ENCODE measurements around the gene PHF8. TPM values are rescaled to one million over a fixed set of nuclear protein-coding genes. Genes with fewer than 3 reads are reported as not detected.
A peak's percentile ranks its signal among the peaks of the same experiment; 100 is the strongest.

PHF8 gene
- polyA plus RNA-seq, 3 donors = 10.5 to 20.3 (median 11.9) TPM

DNA sequence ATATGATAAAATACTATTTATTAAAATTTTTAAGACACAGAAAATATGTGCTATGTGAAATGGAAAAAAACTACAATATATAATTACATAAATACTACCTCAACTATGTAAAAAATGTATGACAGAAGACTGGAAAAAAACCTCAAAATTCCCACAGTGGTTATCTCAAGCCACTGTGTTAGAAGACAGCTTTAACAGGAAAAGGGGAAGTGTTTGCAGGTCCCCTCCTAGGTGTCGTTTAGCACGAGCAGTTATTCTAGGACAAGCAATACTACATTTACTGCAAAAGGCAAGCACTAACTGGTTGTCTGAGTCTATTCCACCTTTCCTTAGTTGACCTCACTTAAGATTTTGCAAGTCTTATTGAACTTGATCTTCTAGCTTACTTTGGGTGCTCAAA, 44.9 kb upstream of the PHF8 start:
- Histone ChIP-seq H4K20me1 (ENCODE audit: insufficient read depth, low read length) (no peaks in the 10 kb centered on the region), H3K79me2 (ENCODE audit: insufficient read depth, low read length) (no peaks in the 10 kb centered on the region), H3K4me3 (replicated peaks in 1 of 3; ENCODE audit: low read depth in 2 of 3, low read length in 3 of 3) (no peak overlapping the region), H3K9me3 (replicated peaks in 1 of 2; ENCODE audit: control insufficient read depth in 1 of 2, insufficient read depth in 1 of 2, low read length in 2 of 2) (no peaks in the 10 kb centered on the region), H3K36me3 (replicated peaks in 1 of 2; ENCODE audit: control insufficient read depth in 1 of 2, insufficient read depth in 2 of 2, low read length in 2 of 2) (no peaks in the 10 kb centered on the region), H3K9ac (ENCODE audit: insufficient read depth, low read length, poor library complexity, severe bottlenecking) (no peak overlapping the region), H3K4me1 (ENCODE audit: control insufficient read depth in 1 of 2, insufficient read depth in 2 of 2, low read length in 2 of 2) (no peaks in the 10 kb centered on the region), H2AFZ (ENCODE audit: insufficient read depth, low read depth, low read length, poor library complexity, severe bottlenecking) (no peak overlapping the region), H3K27ac (ENCODE audit: low read depth in 1 of 2, low read length in 2 of 2) (no peak overlapping the region), H3K4me2 (replicated peaks; ENCODE audit: extremely low read depth, low read length, poor library complexity, severe bottlenecking) (no peak overlapping the region), H3K27me3 (ENCODE audit: control insufficient read depth in 2 of 2, insufficient read depth in 2 of 2, low read length in 2 of 2) (no peaks in the 10 kb centered on the region)
- WGBS (ENCODE audit: insufficient coverage) = no CpG with 5 or more reads among the region's 2 CpGs
- Mint-ChIP-seq H3K27me3 (ENCODE audit: low read depth in 3 of 3) (no peaks in the 10 kb centered on the region), H3K4me3 (no peak overlapping the region), H3K36me3 (peaks cover 10 to 11% of the 10 kb centered on the region in 2 donors), H3K9me3 (peaks cover 0 to 2% (median 0%) of the 10 kb centered on the region in 7 donors), H3K4me1 (no peaks in the 10 kb centered on the region), H3K27ac (no peak overlapping the region)
- TF ChIP-seq, protein P1, sequence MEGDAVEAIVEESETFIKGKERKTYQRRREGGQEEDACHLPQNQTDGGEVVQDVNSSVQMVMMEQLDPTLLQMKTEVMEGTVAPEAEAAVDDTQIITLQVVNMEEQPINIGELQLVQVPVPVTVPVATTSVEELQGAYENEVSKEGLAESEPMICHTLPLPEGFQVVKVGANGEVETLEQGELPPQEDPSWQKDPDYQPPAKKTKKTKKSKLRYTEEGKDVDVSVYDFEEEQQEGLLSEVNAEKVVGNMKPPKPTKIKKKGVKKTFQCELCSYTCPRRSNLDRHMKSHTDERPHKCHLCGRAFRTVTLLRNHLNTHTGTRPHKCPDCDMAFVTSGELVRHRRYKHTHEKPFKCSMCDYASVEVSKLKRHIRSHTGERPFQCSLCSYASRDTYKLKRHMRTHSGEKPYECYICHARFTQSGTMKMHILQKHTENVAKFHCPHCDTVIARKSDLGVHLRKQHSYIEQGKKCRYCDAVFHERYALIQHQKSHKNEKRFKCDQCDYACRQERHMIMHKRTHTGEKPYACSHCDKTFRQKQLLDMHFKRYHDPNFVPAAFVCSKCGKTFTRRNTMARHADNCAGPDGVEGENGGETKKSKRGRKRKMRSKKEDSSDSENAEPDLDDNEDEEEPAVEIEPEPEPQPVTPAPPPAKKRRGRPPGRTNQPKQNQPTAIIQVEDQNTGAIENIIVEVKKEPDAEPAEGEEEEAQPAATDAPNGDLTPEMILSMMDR (IDR thresholded peaks at IDR 0.05) = no peak
- intact Hi-C loops (cut with micrococcal nuclease) = no loop called here
- no peak for DNase-seq

DNA sequence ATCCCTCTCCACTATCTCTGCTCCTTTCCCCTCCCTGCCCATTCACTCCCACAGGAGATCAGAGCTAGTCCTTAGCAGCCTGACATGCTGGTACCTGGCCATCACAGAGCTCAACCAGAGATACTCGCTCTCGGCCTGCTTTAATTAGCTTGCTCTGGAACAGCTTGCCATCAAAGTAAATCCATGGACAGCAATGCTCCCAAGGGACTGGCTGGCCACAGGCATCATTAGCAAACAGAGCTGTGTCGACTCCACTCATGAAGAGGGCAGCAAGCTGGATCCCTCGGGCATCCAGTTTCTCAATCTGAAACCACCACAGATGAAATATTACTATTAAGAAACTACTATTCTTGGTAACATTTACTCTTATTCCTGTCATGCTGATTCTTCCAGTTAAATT, 43.4 kb upstream of the PHF8 start:
- H3K4me2 ChIP-seq (replicated peaks; ENCODE audit: extremely low read depth, low read length, poor library complexity, severe bottlenecking) = no peak overlapping the region
- Mint-ChIP-seq H3K4me3 (no peak overlapping the region), H3K9me3 (peaks cover 0 to 2% (median 0%) of the 10 kb centered on the region in 7 donors), H3K4me1 (no peaks in the 10 kb centered on the region), H3K27ac (peak overlapping the region in 1 of 7 donors; percentile 20), H3K36me3 (peaks cover 10 to 11% of the 10 kb centered on the region in 2 donors), H3K27me3 (ENCODE audit: low read depth in 3 of 3) (no peaks in the 10 kb centered on the region)
- no peak for DNase-seq
- intact Hi-C loops (cut with micrococcal nuclease) = no loop called here
- no peak overlapping the region for H3K4me3 ChIP-seq (replicated peaks in 1 of 3; ENCODE audit: low read depth in 2 of 3, low read length in 3 of 3)
- TF ChIP-seq, protein P1 (IDR thresholded peaks at IDR 0.05) = no peak
- no peaks in the 10 kb centered on the region for H3K36me3 ChIP-seq (replicated peaks in 1 of 2; ENCODE audit: control insufficient read depth in 1 of 2, insufficient read depth in 2 of 2, low read length in 2 of 2)
- H2AFZ ChIP-seq (ENCODE audit: insufficient read depth, low read depth, low read length, poor library complexity, severe bottlenecking) = no peak overlapping the region
- no peaks in the 10 kb centered on the region for H4K20me1 ChIP-seq (ENCODE audit: insufficient read depth, low read length)
- H3K27ac ChIP-seq (ENCODE audit: low read depth in 1 of 2, low read length in 2 of 2) = no peak overlapping the region
- no CpG with 5 or more reads among the region's 4 CpGs for whole genome bisulfite sequencing (ENCODE audit: insufficient coverage)
- H3K9ac ChIP-seq (ENCODE audit: insufficient read depth, low read length, poor library complexity, severe bottlenecking) = no peak overlapping the region
- H3K79me2 ChIP-seq (ENCODE audit: insufficient read depth, low read length) = no peaks in the 10 kb centered on the region
- no peaks in the 10 kb centered on the region for H3K4me1 ChIP-seq (ENCODE audit: control insufficient read depth in 1 of 2, insufficient read depth in 2 of 2, low read length in 2 of 2)
- H3K9me3 ChIP-seq (replicated peaks in 1 of 2; ENCODE audit: control insufficient read depth in 1 of 2, insufficient read depth in 1 of 2, low read length in 2 of 2) = no peaks in the 10 kb centered on the region
- H3K27me3 ChIP-seq (ENCODE audit: control insufficient read depth in 2 of 2, insufficient read depth in 2 of 2, low read length in 2 of 2) = no peaks in the 10 kb centered on the region

All from CD14-positive monocyte (primary cell).